HepG2 (cell line): ENCODE measurements around the gene PHKG2. TPM values are rescaled to one million over a fixed set of nuclear protein-coding genes. Genes with fewer than 3 reads are reported as not detected.

Experiments
- FOSL1 ChIP-seq: sonication (generic); formaldehyde crosslinking; IDR thresholded peaks from 2 replicates; pipeline ENCODE4 v1.9.0; 2021; ENCODE audit warnings: missing genetic modification reagents, borderline replicate concordance
- GFI1 ChIP-seq: sonication (generic); formaldehyde crosslinking; IDR thresholded peaks from 2 replicates; pipeline ENCODE4 v1.5.0; 2020; ENCODE audit warnings: missing genetic modification reagents, mild to moderate bottlenecking, borderline replicate concordance
- MAZ ChIP-seq, 2 experiments: sonication (generic) in 1 of 2; formaldehyde crosslinking in 1 of 2; IDR thresholded peaks; 2 replicates each; pipeline versions ENCODE4 v1.5.0 to v1.6.1; 2012 to 2020; ENCODE audit warnings: low read depth in 2 of 2, mild to moderate bottlenecking in 2 of 2, borderline replicate concordance in 1 of 2, improper control_type of control experiment in 1 of 2, low read length in 1 of 2, missing genetic modification reagents in 1 of 2, moderate library complexity in 1 of 2
- NAIF1 ChIP-seq: sonication (generic); formaldehyde crosslinking; IDR thresholded peaks from 2 replicates; pipeline ENCODE4 v1.5.0; 2020; ENCODE audit warnings: mild to moderate bottlenecking, missing genetic modification reagents, borderline replicate concordance
- NFE2 ChIP-seq: sonication (generic); formaldehyde crosslinking; IDR thresholded peaks from 2 replicates; pipeline ENCODE4 v1.4.0; 2020; ENCODE audit warnings: missing genetic modification reagents
- NR2C2 ChIP-seq: sonication (generic); formaldehyde crosslinking; IDR thresholded peaks from 2 replicates; pipeline ENCODE4 v1.4.0; 2020; ENCODE audit warnings: missing genetic modification reagents, mild to moderate bottlenecking, moderate library complexity, borderline replicate concordance
- SNAPC2 ChIP-seq: sonication (generic); formaldehyde crosslinking; IDR thresholded peaks from 2 replicates; pipeline ENCODE4 v1.8.1; 2022; ENCODE audit warnings: mild to moderate bottlenecking, missing genetic modification reagents
- ZMYM2 ChIP-seq: sonication (generic); formaldehyde crosslinking; IDR thresholded peaks from 2 replicates; pipeline ENCODE4 v1.8.0; 2022; ENCODE audit warnings: mild to moderate bottlenecking, missing genetic modification reagents
- ZNF329 ChIP-seq: sonication (generic); formaldehyde crosslinking; IDR thresholded peaks from 2 replicates; pipeline ENCODE4 v1.9.0; 2021; ENCODE audit warnings: low read depth, mild to moderate bottlenecking, missing genetic modification reagents
- ZNF383 ChIP-seq: sonication (generic); formaldehyde crosslinking; IDR thresholded peaks from 2 replicates; pipeline ENCODE4 v1.4.0; 2020; ENCODE audit warnings: missing genetic modification reagents, mild to moderate bottlenecking, borderline replicate concordance
- ZNF460 ChIP-seq: sonication (generic); formaldehyde crosslinking; IDR thresholded peaks from 2 replicates; pipeline ENCODE4 v1.5.1; 2020; ENCODE audit warnings: missing genetic modification reagents, mild to moderate bottlenecking, borderline replicate concordance
- ZNF549 ChIP-seq: sonication (generic); formaldehyde crosslinking; IDR thresholded peaks from 2 replicates; pipeline ENCODE4 v1.5.0; 2020; ENCODE audit warnings: missing genetic modification reagents
- ZNF746 ChIP-seq: sonication (generic); formaldehyde crosslinking; IDR thresholded peaks from 2 replicates; pipeline ENCODE4 v1.8.0; 2022; ENCODE audit warnings: mild to moderate bottlenecking, missing genetic modification reagents
- ZNF766 ChIP-seq: sonication (generic); formaldehyde crosslinking; IDR thresholded peaks from 2 replicates; pipeline ENCODE4 v1.5.0; 2020; ENCODE audit warnings: missing genetic modification reagents, borderline replicate concordance
- polyA plus RNA-seq, 8 experiments: library from polyadenylated mRNA; depleted of rRNA in 3 of 8; stranded (reverse) in 7 of 8; unstranded in 1 of 8; fragments of >200 nt; fragmentation: Illumina TruSeq in 4 of 8; extraction: Trizol in 4 of 8; gene quantifications; 2 replicates each; pipeline versions ENCODE4 v1.2.1 to v1.2.3, GENCODE V29; 2011 to 2016; ENCODE audit warnings: low read depth in 4 of 8, missing spikeins in 1 of 8, mixed read lengths in 1 of 8; ENCODE audit not compliant: insufficient read depth in 1 of 8
- total RNA-seq, 5 experiments: library from RNA; depleted of rRNA; stranded (reverse); fragments of >200 nt; fragmentation: Illumina TruSeq; extraction: Trizol; gene quantifications; 2 replicates each; pipeline ENCODE4 v1.2.3, GENCODE V29; 2016; ENCODE audit warnings: low read depth in 1 of 5
- TF ChIP-seq, protein P1 (sequence below): sonication (generic); formaldehyde crosslinking; IDR thresholded peaks from 2 replicates; pipeline ENCODE4 v1.4.0; 2020; ENCODE audit warnings: missing genetic modification reagents
- TF ChIP-seq, protein P2 (sequence below): sonication (generic); formaldehyde crosslinking; IDR thresholded peaks from 2 replicates; pipeline ENCODE4 v1.9.0; 2021; ENCODE audit warnings: missing genetic modification reagents, borderline replicate concordance
- TF ChIP-seq, protein P3 (sequence below): sonication (generic); formaldehyde crosslinking; IDR thresholded peaks from 2 replicates; pipeline ENCODE4 v1.4.0; 2020; ENCODE audit warnings: missing genetic modification reagents
- TF ChIP-seq, protein P4 (sequence below): sonication (generic); formaldehyde crosslinking; IDR thresholded peaks from 2 replicates; pipeline ENCODE4 v1.5.0; 2020; ENCODE audit warnings: mild to moderate bottlenecking, missing genetic modification reagents

Gene PHKG2
- total and polyA plus RNA-seq, 2 of the 13 experiments (the other 11 are each of a cell fraction or from before 2014, with no cell fraction given), result 37.4 to 42.1 TPM

DNA sequence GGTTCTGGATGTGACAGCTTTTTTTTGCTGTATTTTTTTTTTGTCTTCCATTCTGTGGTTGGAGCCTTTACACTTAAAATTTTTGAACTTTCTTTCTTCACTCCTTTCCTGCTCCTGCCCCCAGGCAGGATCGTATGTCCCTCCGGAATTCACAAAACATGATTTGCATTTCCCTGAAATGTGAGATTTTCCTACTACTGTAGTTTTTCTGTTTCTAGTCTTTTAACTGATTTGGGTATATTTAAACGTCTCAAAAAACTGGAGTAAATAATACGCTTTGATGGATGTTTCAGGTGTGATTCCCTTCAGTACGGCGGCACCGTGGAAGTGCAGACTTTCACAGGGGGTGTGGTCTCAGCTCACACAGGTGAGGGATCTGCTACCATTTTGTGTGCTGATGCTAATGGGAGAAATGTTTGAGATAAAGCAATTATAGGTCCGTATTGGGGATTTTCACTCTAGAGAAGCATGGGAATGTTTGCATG lies 48.6 kb upstream of the PHKG2 start (continued):
- TF ChIP-seq NAIF1, result peak; percentile 61; the same call in 1 of the 2 replicates
- 0 out of 2 replicates have a peak, but pooled peaks have one; percentile 35 for TF ChIP-seq ZNF549 (CRISPR knock-in tag)
- TF ChIP-seq, protein P1, sequence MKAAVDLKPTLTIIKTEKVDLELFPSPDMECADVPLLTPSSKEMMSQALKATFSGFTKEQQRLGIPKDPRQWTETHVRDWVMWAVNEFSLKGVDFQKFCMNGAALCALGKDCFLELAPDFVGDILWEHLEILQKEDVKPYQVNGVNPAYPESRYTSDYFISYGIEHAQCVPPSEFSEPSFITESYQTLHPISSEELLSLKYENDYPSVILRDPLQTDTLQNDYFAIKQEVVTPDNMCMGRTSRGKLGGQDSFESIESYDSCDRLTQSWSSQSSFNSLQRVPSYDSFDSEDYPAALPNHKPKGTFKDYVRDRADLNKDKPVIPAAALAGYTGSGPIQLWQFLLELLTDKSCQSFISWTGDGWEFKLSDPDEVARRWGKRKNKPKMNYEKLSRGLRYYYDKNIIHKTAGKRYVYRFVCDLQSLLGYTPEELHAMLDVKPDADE (CRISPR knock-in tag), result 0 out of 2 replicates have a peak, but pooled peaks have one; percentile 40
- TF ChIP-seq, protein P2, sequence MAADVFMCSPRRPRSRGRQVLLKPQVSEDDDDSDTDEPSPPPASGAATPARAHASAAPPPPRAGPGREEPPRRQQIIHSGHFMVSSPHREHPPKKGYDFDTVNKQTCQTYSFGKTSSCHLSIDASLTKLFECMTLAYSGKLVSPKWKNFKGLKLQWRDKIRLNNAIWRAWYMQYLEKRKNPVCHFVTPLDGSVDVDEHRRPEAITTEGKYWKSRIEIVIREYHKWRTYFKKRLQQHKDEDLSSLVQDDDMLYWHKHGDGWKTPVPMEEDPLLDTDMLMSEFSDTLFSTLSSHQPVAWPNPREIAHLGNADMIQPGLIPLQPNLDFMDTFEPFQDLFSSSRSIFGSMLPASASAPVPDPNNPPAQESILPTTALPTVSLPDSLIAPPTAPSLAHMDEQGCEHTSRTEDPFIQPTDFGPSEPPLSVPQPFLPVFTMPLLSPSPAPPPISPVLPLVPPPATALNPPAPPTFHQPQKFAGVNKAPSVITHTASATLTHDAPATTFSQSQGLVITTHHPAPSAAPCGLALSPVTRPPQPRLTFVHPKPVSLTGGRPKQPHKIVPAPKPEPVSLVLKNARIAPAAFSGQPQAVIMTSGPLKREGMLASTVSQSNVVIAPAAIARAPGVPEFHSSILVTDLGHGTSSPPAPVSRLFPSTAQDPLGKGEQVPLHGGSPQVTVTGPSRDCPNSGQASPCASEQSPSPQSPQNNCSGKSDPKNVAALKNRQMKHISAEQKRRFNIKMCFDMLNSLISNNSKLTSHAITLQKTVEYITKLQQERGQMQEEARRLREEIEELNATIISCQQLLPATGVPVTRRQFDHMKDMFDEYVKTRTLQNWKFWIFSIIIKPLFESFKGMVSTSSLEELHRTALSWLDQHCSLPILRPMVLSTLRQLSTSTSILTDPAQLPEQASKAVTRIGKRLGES (CRISPR knock-in tag), result 0 out of 2 replicates have a peak, but pooled peaks have one; percentile 19
- TF ChIP-seq ZMYM2 (CRISPR knock-in tag), result no peak
- TF ChIP-seq MAZ (IDR thresholded peaks at IDR 0.05; ENCODE audit: borderline replicate concordance, low read depth, low read length), result no peak
- no peak for TF ChIP-seq MAZ (CRISPR knock-in tag; IDR thresholded peaks at IDR 0.05; ENCODE audit: low read depth)
- TF ChIP-seq, protein P3, sequence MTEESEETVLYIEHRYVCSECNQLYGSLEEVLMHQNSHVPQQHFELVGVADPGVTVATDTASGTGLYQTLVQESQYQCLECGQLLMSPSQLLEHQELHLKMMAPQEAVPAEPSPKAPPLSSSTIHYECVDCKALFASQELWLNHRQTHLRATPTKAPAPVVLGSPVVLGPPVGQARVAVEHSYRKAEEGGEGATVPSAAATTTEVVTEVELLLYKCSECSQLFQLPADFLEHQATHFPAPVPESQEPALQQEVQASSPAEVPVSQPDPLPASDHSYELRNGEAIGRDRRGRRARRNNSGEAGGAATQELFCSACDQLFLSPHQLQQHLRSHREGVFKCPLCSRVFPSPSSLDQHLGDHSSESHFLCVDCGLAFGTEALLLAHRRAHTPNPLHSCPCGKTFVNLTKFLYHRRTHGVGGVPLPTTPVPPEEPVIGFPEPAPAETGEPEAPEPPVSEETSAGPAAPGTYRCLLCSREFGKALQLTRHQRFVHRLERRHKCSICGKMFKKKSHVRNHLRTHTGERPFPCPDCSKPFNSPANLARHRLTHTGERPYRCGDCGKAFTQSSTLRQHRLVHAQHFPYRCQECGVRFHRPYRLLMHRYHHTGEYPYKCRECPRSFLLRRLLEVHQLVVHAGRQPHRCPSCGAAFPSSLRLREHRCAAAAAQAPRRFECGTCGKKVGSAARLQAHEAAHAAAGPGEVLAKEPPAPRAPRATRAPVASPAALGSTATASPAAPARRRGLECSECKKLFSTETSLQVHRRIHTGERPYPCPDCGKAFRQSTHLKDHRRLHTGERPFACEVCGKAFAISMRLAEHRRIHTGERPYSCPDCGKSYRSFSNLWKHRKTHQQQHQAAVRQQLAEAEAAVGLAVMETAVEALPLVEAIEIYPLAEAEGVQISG (CRISPR knock-in tag), result no peak
- TF ChIP-seq ZNF460 (CRISPR knock-in tag), result no peak
- no peak for TF ChIP-seq NFE2
- 0 out of 2 replicates have a peak, but pooled peaks have one; percentile 27 for TF ChIP-seq SNAPC2 (CRISPR knock-in tag)
- TF ChIP-seq ZNF766 (CRISPR knock-in tag), result 0 out of 2 replicates have a peak, but pooled peaks have one; percentile 40
- no peak for TF ChIP-seq FOSL1
- no peak for TF ChIP-seq GFI1 (CRISPR knock-in tag)
- TF ChIP-seq ZNF746 (CRISPR knock-in tag), result no peak
- no peak for TF ChIP-seq NR2C2 (CRISPR knock-in tag)
- TF ChIP-seq, protein P4, sequence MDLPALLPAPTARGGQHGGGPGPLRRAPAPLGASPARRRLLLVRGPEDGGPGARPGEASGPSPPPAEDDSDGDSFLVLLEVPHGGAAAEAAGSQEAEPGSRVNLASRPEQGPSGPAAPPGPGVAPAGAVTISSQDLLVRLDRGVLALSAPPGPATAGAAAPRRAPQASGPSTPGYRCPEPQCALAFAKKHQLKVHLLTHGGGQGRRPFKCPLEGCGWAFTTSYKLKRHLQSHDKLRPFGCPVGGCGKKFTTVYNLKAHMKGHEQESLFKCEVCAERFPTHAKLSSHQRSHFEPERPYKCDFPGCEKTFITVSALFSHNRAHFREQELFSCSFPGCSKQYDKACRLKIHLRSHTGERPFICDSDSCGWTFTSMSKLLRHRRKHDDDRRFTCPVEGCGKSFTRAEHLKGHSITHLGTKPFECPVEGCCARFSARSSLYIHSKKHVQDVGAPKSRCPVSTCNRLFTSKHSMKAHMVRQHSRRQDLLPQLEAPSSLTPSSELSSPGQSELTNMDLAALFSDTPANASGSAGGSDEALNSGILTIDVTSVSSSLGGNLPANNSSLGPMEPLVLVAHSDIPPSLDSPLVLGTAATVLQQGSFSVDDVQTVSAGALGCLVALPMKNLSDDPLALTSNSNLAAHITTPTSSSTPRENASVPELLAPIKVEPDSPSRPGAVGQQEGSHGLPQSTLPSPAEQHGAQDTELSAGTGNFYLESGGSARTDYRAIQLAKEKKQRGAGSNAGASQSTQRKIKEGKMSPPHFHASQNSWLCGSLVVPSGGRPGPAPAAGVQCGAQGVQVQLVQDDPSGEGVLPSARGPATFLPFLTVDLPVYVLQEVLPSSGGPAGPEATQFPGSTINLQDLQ (CRISPR knock-in tag), result no peak
- no peak for TF ChIP-seq ZNF383 (CRISPR knock-in tag)
- no peak for TF ChIP-seq ZNF329 (CRISPR knock-in tag)
